WTC11 (cell line): Measurements from ENCODE around the gene VWF. TPM values are rescaled to one million over a fixed set of nuclear protein-coding genes. Genes with fewer than 3 reads are reported as not detected.

Experiments used
- ATAC-seq: fragments of 200-7000 bp; cut with Tn5 transposase; 2 replicates; pipeline ENCODE4 v1.10.0; 2021; ENCODE audit warnings: mild to moderate bottlenecking, moderate library complexity
- CTCF ChIA-PET: fragments of 300-600 bp; sonication (Branson Sonifier 250); formaldehyde crosslinking; loops from one replicate; lab custom pipeline; 2021; ENCODE audit warnings: antibody characterized with exemption; lab: Charles Lee
- POLR2A ChIA-PET: fragments of 350-600 bp; sonication (Branson Sonifier 250); formaldehyde crosslinking; loops from one replicate; lab custom pipeline; 2021; ENCODE audit warnings: antibody characterized with exemption; lab: Charles Lee
- DNase-seq: peaks from one replicate; pipeline ENCODE4 v3.0.0; 2021; ENCODE audit warnings: low spot score
- H3K27ac Mint-ChIP-seq: 2 replicates; pipeline ENCODE4 v1.8.0; 2021; ENCODE audit warnings: mixed read lengths
- H3K27me3 Mint-ChIP-seq: 2 replicates; pipeline ENCODE4 v1.8.0; 2021; ENCODE audit warnings: low read depth, mild to moderate bottlenecking, moderate library complexity, mixed read lengths
- H3K36me3 Mint-ChIP-seq: 2 replicates; pipeline ENCODE4 v1.8.0; 2021; ENCODE audit warnings: mixed read lengths
- H3K4me1 Mint-ChIP-seq: 2 replicates; pipeline ENCODE4 v1.8.0; 2022; ENCODE audit warnings: mixed read lengths
- H3K4me3 Mint-ChIP-seq: 2 replicates; pipeline ENCODE4 v1.8.0; 2021; ENCODE audit warnings: mild to moderate bottlenecking, moderate library complexity, mixed read lengths
- H3K9me3 Mint-ChIP-seq: 2 replicates; pipeline ENCODE4 v1.8.0; 2021; ENCODE audit warnings: mixed read lengths
- ARID4B ChIP-seq: sonication (generic); formaldehyde crosslinking; IDR thresholded peaks from 2 replicates; pipeline ENCODE4 v1.8.0; 2023; ENCODE audit warnings: missing genetic modification reagents, mild to moderate bottlenecking, borderline replicate concordance
- ATF6 ChIP-seq: sonication (generic); formaldehyde crosslinking; IDR thresholded peaks from 2 replicates; pipeline ENCODE4 v1.8.1; 2023; ENCODE audit warnings: mild to moderate bottlenecking, missing genetic modification reagents
- CBFB ChIP-seq: sonication (generic); formaldehyde crosslinking; IDR thresholded peaks from 2 replicates; pipeline ENCODE4 v1.8.1; 2022; ENCODE audit warnings: mild to moderate bottlenecking, low read depth, missing genetic modification reagents
- E2F5 ChIP-seq: sonication (generic); formaldehyde crosslinking; IDR thresholded peaks from 2 replicates; pipeline ENCODE4 v1.8.1; 2022; ENCODE audit warnings: mild to moderate bottlenecking, moderate library complexity, missing genetic modification reagents
- FOXP1 ChIP-seq: sonication (generic); formaldehyde crosslinking; IDR thresholded peaks from 2 replicates; pipeline ENCODE4 v1.8.0; 2022; ENCODE audit warnings: missing genetic modification reagents, mild to moderate bottlenecking, moderate library complexity, borderline replicate concordance
- HMGA2 ChIP-seq: fragments of 250-450 bp; sonication (Bioruptor Pico); IDR thresholded peaks from 2 replicates; pipeline ENCODE4 v1.4.0; 2021; ENCODE audit warnings: mild to moderate bottlenecking, moderate library complexity
- KAT7 ChIP-seq: sonication (generic); formaldehyde crosslinking; IDR thresholded peaks from 2 replicates; pipeline ENCODE4 v1.8.1; 2023; ENCODE audit warnings: missing genetic modification reagents, mild to moderate bottlenecking, borderline replicate concordance
- MLX ChIP-seq: sonication (generic); formaldehyde crosslinking; IDR thresholded peaks from 2 replicates; pipeline ENCODE4 v1.8.1; 2023; ENCODE audit warnings: mild to moderate bottlenecking, missing genetic modification reagents, moderate library complexity
- NFE2L1 ChIP-seq: sonication (generic); formaldehyde crosslinking; IDR thresholded peaks from 2 replicates; pipeline ENCODE4 v1.8.1; 2023; ENCODE audit warnings: missing genetic modification reagents
- OVOL2 ChIP-seq: fragments of 250-450 bp; sonication (Bioruptor Pico); IDR thresholded peaks from 2 replicates; pipeline ENCODE4 v1.9.0; 2021; ENCODE audit warnings: mild to moderate bottlenecking, borderline replicate concordance
- SMAD3 ChIP-seq: sonication (generic); formaldehyde crosslinking; IDR thresholded peaks from 2 replicates; pipeline ENCODE4 v1.8.0; 2022; ENCODE audit warnings: missing genetic modification reagents, mild to moderate bottlenecking, borderline replicate concordance
- SMAD4 ChIP-seq: sonication (generic); formaldehyde crosslinking; IDR thresholded peaks from 2 replicates; pipeline ENCODE4 v1.8.0; 2022; ENCODE audit warnings: mild to moderate bottlenecking, missing genetic modification reagents
- ZNF232 ChIP-seq: sonication (generic); formaldehyde crosslinking; IDR thresholded peaks from 2 replicates; pipeline ENCODE4 v1.8.0; 2022; ENCODE audit warnings: mild to moderate bottlenecking, missing genetic modification reagents
- ZSCAN18 ChIP-seq: fragments of 250-450 bp; sonication (Bioruptor Pico); IDR thresholded peaks from 2 replicates; pipeline ENCODE4 v2.1.2; 2022; ENCODE audit warnings: mild to moderate bottlenecking, moderate library complexity
- total RNA-seq: library from RNA; stranded (reverse); gene quantifications from 3 replicates; pipeline ENCODE4 v1.2.3, GENCODE V29; 2021
- TF ChIP-seq, protein P1 (sequence below): sonication (generic); formaldehyde crosslinking; conservative IDR thresholded peaks from 2 replicates; pipeline ENCODE4 v1.8.1; 2023; ENCODE audit warnings: mild to moderate bottlenecking, low read depth, missing genetic modification reagents, moderate library complexity
- TF ChIP-seq, protein P2 (sequence below): sonication (generic); formaldehyde crosslinking; IDR thresholded peaks from 2 replicates; pipeline ENCODE4 v1.8.1; 2022; ENCODE audit warnings: low read depth, mild to moderate bottlenecking, moderate library complexity, missing genetic modification reagents, borderline replicate concordance

Gene VWF
- total RNA-seq, 1 experiment from 2014 or later, result 0.48 TPM

DNA sequence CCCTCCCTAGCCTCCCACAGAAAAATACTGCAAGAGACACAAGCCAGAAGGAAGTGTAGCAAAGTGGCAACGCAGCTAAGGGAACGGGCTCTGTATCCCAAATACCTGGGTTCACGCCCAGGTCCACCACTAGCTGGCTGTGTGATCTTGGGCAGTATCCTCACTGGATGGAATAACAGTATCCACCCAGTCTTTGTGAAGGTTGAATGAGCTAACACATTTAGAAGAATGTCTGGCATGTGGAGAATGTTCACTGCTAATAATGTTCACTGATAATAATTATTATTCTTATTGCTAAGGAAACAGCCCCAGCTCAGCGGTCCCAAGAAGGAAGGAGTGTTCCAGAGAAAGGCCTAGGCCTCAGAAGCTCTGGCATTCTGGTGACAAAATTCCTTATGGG lies 70.9 kb downstream of the VWF start:
- no peaks in the 10 kb centered on the region for H3K9me3 Mint-ChIP-seq
- POLR2A ChIA-PET, result no interaction called here
- no peak overlapping the region for H3K4me3 Mint-ChIP-seq
- peaks cover 6% of the 10 kb centered on the region for H3K27me3 Mint-ChIP-seq
- TF ChIP-seq, protein P1, sequence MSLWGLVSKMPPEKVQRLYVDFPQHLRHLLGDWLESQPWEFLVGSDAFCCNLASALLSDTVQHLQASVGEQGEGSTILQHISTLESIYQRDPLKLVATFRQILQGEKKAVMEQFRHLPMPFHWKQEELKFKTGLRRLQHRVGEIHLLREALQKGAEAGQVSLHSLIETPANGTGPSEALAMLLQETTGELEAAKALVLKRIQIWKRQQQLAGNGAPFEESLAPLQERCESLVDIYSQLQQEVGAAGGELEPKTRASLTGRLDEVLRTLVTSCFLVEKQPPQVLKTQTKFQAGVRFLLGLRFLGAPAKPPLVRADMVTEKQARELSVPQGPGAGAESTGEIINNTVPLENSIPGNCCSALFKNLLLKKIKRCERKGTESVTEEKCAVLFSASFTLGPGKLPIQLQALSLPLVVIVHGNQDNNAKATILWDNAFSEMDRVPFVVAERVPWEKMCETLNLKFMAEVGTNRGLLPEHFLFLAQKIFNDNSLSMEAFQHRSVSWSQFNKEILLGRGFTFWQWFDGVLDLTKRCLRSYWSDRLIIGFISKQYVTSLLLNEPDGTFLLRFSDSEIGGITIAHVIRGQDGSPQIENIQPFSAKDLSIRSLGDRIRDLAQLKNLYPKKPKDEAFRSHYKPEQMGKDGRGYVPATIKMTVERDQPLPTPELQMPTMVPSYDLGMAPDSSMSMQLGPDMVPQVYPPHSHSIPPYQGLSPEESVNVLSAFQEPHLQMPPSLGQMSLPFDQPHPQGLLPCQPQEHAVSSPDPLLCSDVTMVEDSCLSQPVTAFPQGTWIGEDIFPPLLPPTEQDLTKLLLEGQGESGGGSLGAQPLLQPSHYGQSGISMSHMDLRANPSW (CRISPR knock-in tag), result no peak
- TF ChIP-seq OVOL2 (CRISPR knock-in tag) (no peak), CBFB (CRISPR knock-in tag) (no peak), NFE2L1 (CRISPR knock-in tag) (no peak), ARID4B (no peak), SMAD3 (no peak), KAT7 (CRISPR knock-in tag) (no peak), SMAD4 (CRISPR knock-in tag) (no peak), ZNF232 (CRISPR knock-in tag) (no peak), ZSCAN18 (no peak), FOXP1 (CRISPR knock-in tag) (no peak), HMGA2 (CRISPR knock-in tag) (no peak), E2F5 (CRISPR knock-in tag) (no peak)
- TF ChIP-seq, protein P2, sequence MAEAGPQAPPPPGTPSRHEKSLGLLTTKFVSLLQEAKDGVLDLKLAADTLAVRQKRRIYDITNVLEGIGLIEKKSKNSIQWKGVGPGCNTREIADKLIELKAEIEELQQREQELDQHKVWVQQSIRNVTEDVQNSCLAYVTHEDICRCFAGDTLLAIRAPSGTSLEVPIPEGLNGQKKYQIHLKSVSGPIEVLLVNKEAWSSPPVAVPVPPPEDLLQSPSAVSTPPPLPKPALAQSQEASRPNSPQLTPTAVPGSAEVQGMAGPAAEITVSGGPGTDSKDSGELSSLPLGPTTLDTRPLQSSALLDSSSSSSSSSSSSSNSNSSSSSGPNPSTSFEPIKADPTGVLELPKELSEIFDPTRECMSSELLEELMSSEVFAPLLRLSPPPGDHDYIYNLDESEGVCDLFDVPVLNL (CRISPR knock-in tag), result no peak
- TF ChIP-seq, all 79 proteins: peak for 0
- DNase-seq, result no peak
- H3K4me1 Mint-ChIP-seq, result peaks cover 21% of the 10 kb centered on the region
- H3K27ac Mint-ChIP-seq, result no peak overlapping the region
- no peaks in the 10 kb centered on the region for H3K36me3 Mint-ChIP-seq
- CTCF ChIA-PET, result interaction anchor here (0.9 to 6.3 kb wide), 6 partner anchors 14 to 231 kb away, joined by 3 to 36 read pairs (median 6); no protein-coding TSS in a partner anchor
- ATAC-seq, result no peak

DNA sequence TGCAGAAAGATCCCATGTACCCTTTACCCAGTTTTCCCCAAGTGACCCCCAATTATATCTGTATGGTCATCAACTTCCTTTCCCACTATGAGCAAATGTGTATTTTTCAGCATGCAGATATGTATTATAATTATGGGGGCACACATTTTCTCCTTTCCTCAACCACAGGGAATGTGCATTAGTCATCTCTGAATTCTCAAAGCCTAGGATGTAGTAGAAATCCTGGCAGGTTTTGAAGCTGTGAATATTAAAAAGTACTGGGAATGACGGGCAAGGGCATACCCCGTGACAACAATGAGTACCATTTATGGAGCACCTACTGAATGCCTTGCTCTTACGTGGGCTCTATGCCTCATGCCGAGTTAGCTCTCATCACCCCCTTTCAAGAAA lies 71.5 kb downstream of the VWF start:
- Mint-ChIP-seq H3K36me3 (no peaks in the 10 kb centered on the region), H3K27ac (no peak overlapping the region), H3K9me3 (no peaks in the 10 kb centered on the region), H3K4me1 (peaks cover 15% of the 10 kb centered on the region), H3K4me3 (no peak overlapping the region), H3K27me3 (peaks cover 6% of the 10 kb centered on the region)
- CTCF ChIA-PET, result interaction anchor here (0.9 to 6.3 kb wide), 6 partner anchors 14 to 231 kb away, joined by 3 to 36 read pairs (median 6); no protein-coding TSS in a partner anchor
- DNase-seq, result no peak
- ATAC-seq, result no peak
- POLR2A ChIA-PET, result no interaction called here
- TF ChIP-seq ARID4B, result no peak
- TF ChIP-seq MLX (CRISPR knock-in tag), result no peak
- no peak for TF ChIP-seq ATF6 (CRISPR knock-in tag)
